AG08396 (cell line): Measurements from ENCODE around the gene CYLC2.

Experiments
- DNase-seq: peaks from one replicate; pipeline ENCODE4 v3.0.0; 2012; ENCODE audit warnings: low spot score, mixed read lengths

Gene CYLC2

GRCh38 chr9:102995033-102995432, at the start of gene CYLC2:
Gene CYLC2 (plus strand): TSS chr9:102995333. CDS start chr9:102995381, 48 bp downstream.
- no peak for DNase-seq

- no peak for DNase-seq
These were observed 44.8 kb upstream of the CYLC2 start for GRCh38 chr9:102950346-102950745.

- DNase-seq: no peak
These were observed 28.1 kb upstream of the CYLC2 start for GRCh38 chr9:102966999-102967398.

- DNase-seq: no peak
These were observed 27.2 kb upstream of the CYLC2 start for GRCh38 chr9:102967979-102968378.

GRCh38 chr9:102972780-102973179, 22.4 kb upstream of the CYLC2 start:
- no peak for DNase-seq

GRCh38 chr9:102974530-102974929, 20.6 kb upstream of the CYLC2 start:
- DNase-seq: no peak

- DNase-seq: no peak
These were observed 19.9 kb upstream of the CYLC2 start for GRCh38 chr9:102975251-102975650.

GRCh38 chr9:102985162-102985895, 9.8 kb upstream of the CYLC2 start:
- DNase-seq: no peak

- no peak for DNase-seq
These were observed 8.7 kb upstream of the CYLC2 start for GRCh38 chr9:102986425-102986824.

GRCh38 chr9:103003689-103004088, 8.6 kb downstream of the CYLC2 start:
- no peak for DNase-seq

- no peak for DNase-seq
These were observed 19.1 kb downstream of the CYLC2 start for GRCh38 chr9:103014242-103014641.

- DNase-seq: no peak
These were observed 30.7 kb downstream of the CYLC2 start for GRCh38 chr9:103025796-103026195.

GRCh38 chr9:103037508-103038477, 42.7 kb downstream of the CYLC2 start:
- no peak for DNase-seq

- DNase-seq: no peak
These were observed 46.8 kb downstream of the CYLC2 start for GRCh38 chr9:103041961-103042360.
